A673 (cell line): ENCODE data around the gene SELENOI. TPM values are rescaled to one million over a fixed set of nuclear protein-coding genes. Genes with fewer than 3 reads are reported as not detected.

Experiments used
- BruUV-seq: library from RNA; stranded (reverse); fragments of 400-500 nt; replicated peaks from 2 replicates; lab custom pipeline; 2021; lab: Mats Ljungman, UMichigan
- CTCF ChIA-PET: fragments of 300-600 bp; sonication (Branson Sonifier 250); formaldehyde crosslinking; loops from one replicate; lab custom pipeline; 2022; ENCODE audit warnings: antibody characterized with exemption; lab: Charles Lee
- POLR2A ChIA-PET: fragments of 300-600 bp; sonication (Branson Sonifier 250); formaldehyde crosslinking; loops from one replicate; lab custom pipeline; 2022; ENCODE audit warnings: antibody characterized with exemption; ENCODE audit not compliant: low non-redundant PET; lab: Charles Lee
- DNase-seq: peaks from one replicate; pipeline ENCODE4 v3.0.0-alpha.2; 2015; ENCODE audit warnings: low spot score
- H3K27ac ChIP-seq: fragments of 200-600 bp; sonication (generic); 2 replicates; pipeline ENCODE4 v1.5.1; 2016; ENCODE audit warnings: mixed run types, low read depth, mild to moderate bottlenecking, mixed read lengths, antibody characterized with exemption, low read length; ENCODE audit not compliant: poor library complexity, severe bottlenecking
- H3K27me3 ChIP-seq: fragments of 200-600 bp; sonication (generic); replicated peaks from 2 replicates; pipeline ENCODE4 v1.6.1; 2017; ENCODE audit warnings: mixed run types, low read depth, mild to moderate bottlenecking, mixed read lengths, antibody characterized with exemption, low read length; ENCODE audit not compliant: insufficient read depth, poor library complexity
- H3K36me3 ChIP-seq: fragments of 200-600 bp; sonication (generic); 2 replicates; pipeline ENCODE4 v1.6.1; 2016; ENCODE audit warnings: mixed run types, mild to moderate bottlenecking, mixed read lengths, antibody characterized with exemption, low read length; ENCODE audit not compliant: insufficient read depth, poor library complexity, severe bottlenecking
- H3K4me1 ChIP-seq: fragments of 200-600 bp; sonication (generic); 2 replicates; pipeline ENCODE4 v1.6.1; 2017; ENCODE audit warnings: mixed run types, mild to moderate bottlenecking, mixed read lengths, antibody characterized with exemption, low read length; ENCODE audit not compliant: insufficient read depth, poor library complexity, severe bottlenecking
- H3K4me3 ChIP-seq: fragments of 200-600 bp; sonication (generic); 2 replicates; pipeline ENCODE4 v1.5.1; 2016; ENCODE audit warnings: low read depth, mixed run types, mild to moderate bottlenecking, mixed read lengths, low read length; ENCODE audit not compliant: poor library complexity, severe bottlenecking
- H3K9me3 ChIP-seq: fragments of 200-600 bp; sonication (generic); 2 replicates; pipeline ENCODE4 v1.6.1; 2016; ENCODE audit warnings: mixed run types, low read depth, mild to moderate bottlenecking, mixed read lengths, antibody characterized with exemption, low read length; ENCODE audit not compliant: poor library complexity, severe bottlenecking
- CTCF ChIP-seq: fragments of 300-800, 200-600 bp; sonication (generic); conservative IDR thresholded peaks from 2 replicates; pipeline ENCODE4 v1.5.1; 2017; ENCODE audit warnings: low read depth, mild to moderate bottlenecking, antibody characterized with exemption, low read length, moderate library complexity, mixed read lengths
- EZH2 ChIP-seq: fragments of 200-600 bp; sonication (generic); IDR thresholded peaks from 2 replicates; pipeline ENCODE4 v1.6.1; 2017; ENCODE audit warnings: borderline replicate concordance, low read depth, mild to moderate bottlenecking, mixed read lengths, antibody characterized with exemption, low read length; ENCODE audit not compliant: poor library complexity, severe bottlenecking
- intact Hi-C: fragments of 100-400 bp; cut with micrococcal nuclease; formaldehyde crosslinking; loops from one replicate; pipeline ENCODE4 v1.10.0; 2022; ENCODE audit not compliant: unreplicated experiment
- total RNA-seq: library from RNA; stranded (reverse); gene quantifications from 2 replicates; pipeline ENCODE4 v1.2.3, GENCODE V29; 2021

The SELENOI gene
- total RNA-seq, 1 experiment from 2014 or later = 62.7 TPM

- H3K27ac ChIP-seq = no peak overlapping the region
- H3K4me3 ChIP-seq = no peak overlapping the region
- intact Hi-C loops = no loop called here
- ChIA-PET POLR2A (no interaction called here), CTCF (no interaction called here)
- no peaks in the 10 kb centered on the region for H3K36me3 ChIP-seq
- H3K9me3 ChIP-seq = no peaks in the 10 kb centered on the region
- H3K4me1 ChIP-seq = peaks cover 5% of the 10 kb centered on the region
- no peak for DNase-seq
- no peaks in the 10 kb centered on the region for H3K27me3 ChIP-seq
- TF ChIP-seq CTCF = peak; percentile 39
- TF ChIP-seq EZH2 = no peak
- BruUV-seq = no TSS peak
Observed at GRCh38 chr2:26316041-26316440, 29.9 kb upstream of the SELENOI start.

GRCh38 chr2:26316845-26317244 is 29.1 kb upstream of the SELENOI start:
- POLR2A ChIA-PET = no interaction called here
- intact Hi-C loops = no loop called here

GRCh38 chr2:26317377-26318105 is 28.4 kb upstream of the SELENOI start:
- Histone ChIP-seq H3K27me3 (no peaks in the 10 kb centered on the region), H3K4me1 (peaks cover 5% of the 10 kb centered on the region), H3K36me3 (no peaks in the 10 kb centered on the region), H3K9me3 (no peaks in the 10 kb centered on the region), H3K4me3 (no peak overlapping the region), H3K27ac (no peak overlapping the region)
- ChIA-PET CTCF (no interaction called here), POLR2A (no interaction called here)
- BruUV-seq = no TSS peak
- TF ChIP-seq CTCF (no peak), EZH2 (no peak)
- no peak for DNase-seq
- intact Hi-C loops = no loop called here

More at GRCh38 chr2:26316845-26317244, 29.1 kb upstream of the SELENOI start:
- no peak overlapping the region for H3K27ac ChIP-seq
- BruUV-seq = no TSS peak
- no peak overlapping the region for H3K4me3 ChIP-seq
- DNase-seq = no peak
- H3K27me3 ChIP-seq = no peaks in the 10 kb centered on the region
- TF ChIP-seq EZH2 = no peak
- no peak for TF ChIP-seq CTCF
- H3K4me1 ChIP-seq = peaks cover 5% of the 10 kb centered on the region
- CTCF ChIA-PET = no interaction called here
- H3K36me3 ChIP-seq = no peaks in the 10 kb centered on the region
- no peaks in the 10 kb centered on the region for H3K9me3 ChIP-seq
